ENCODE measurements around the gene TRAPPC6A.

TRAPPC6A gene

GRCh38 chr19:45177817-45178261, at the start of gene TRAPPC6A:
Gene TRAPPC6A (minus strand): TSS chr19:45178237. CDS start chr19:45178218, 19 bp downstream.
- no peak for DNase-seq

- no peak for DNase-seq
These were observed 46.6 kb upstream of the TRAPPC6A start for GRCh38 chr19:45224645-45225044.

GRCh38 chr19:45223879-45224278, 45.8 kb upstream of the TRAPPC6A start:
- DNase-seq: no peak

- no peak for DNase-seq
These were observed 44.7 kb upstream of the TRAPPC6A start for GRCh38 chr19:45222724-45223123.

- no peak for DNase-seq
These were observed 41.1 kb upstream of the TRAPPC6A start for GRCh38 chr19:45218911-45219743.

GRCh38 chr19:45218426-45218825, 40.4 kb upstream of the TRAPPC6A start:
- no peak for DNase-seq

GRCh38 chr19:45217957-45218334, 39.9 kb upstream of the TRAPPC6A start:
- no peak for DNase-seq

- no peak for DNase-seq
These were observed 39.3 kb upstream of the TRAPPC6A start for GRCh38 chr19:45217193-45217956.

GRCh38 chr19:45216667-45217066, 38.6 kb upstream of the TRAPPC6A start:
- DNase-seq: no peak

GRCh38 chr19:45215391-45216191, 37.6 kb upstream of the TRAPPC6A start:
- no peak for DNase-seq

- no peak for DNase-seq
These were observed 35.0 kb upstream of the TRAPPC6A start for GRCh38 chr19:45213031-45213430.

GRCh38 chr19:45211751-45212381, 33.8 kb upstream of the TRAPPC6A start:
- DNase-seq: no peak

- DNase-seq: no peak
These were observed 28.3 kb upstream of the TRAPPC6A start for GRCh38 chr19:45206328-45206727.

- DNase-seq: no peak
These were observed 27.8 kb upstream of the TRAPPC6A start for GRCh38 chr19:45205810-45206209.

GRCh38 chr19:45202637-45203036, 24.6 kb upstream of the TRAPPC6A start:
- DNase-seq: no peak

GRCh38 chr19:45200568-45200967, 22.5 kb upstream of the TRAPPC6A start:
- DNase-seq: no peak

- no peak for DNase-seq
These were observed 17.7 kb upstream of the TRAPPC6A start for GRCh38 chr19:45195764-45196163.

GRCh38 chr19:45191375-45191774, 13.3 kb upstream of the TRAPPC6A start:
- no peak for DNase-seq

- DNase-seq: no peak
These were observed 11.9 kb upstream of the TRAPPC6A start for GRCh38 chr19:45189971-45190370.

- no peak for DNase-seq
These were observed 9.5 kb upstream of the TRAPPC6A start for GRCh38 chr19:45187421-45188100.

GRCh38 chr19:45186509-45187334, 8.7 kb upstream of the TRAPPC6A start:
- no peak for DNase-seq

Measured in activated CD8-positive, alpha-beta memory T cell treated with anti-CD3 and anti-CD28 coated beads, Interleukin-2, amount 50 U/mL, for 4 hours (primary cell).